Liver (tissue), 9 donors: ENCODE results near the gene RAB29. TPM values are rescaled to one million over a fixed set of nuclear protein-coding genes. Genes with fewer than 3 reads are reported as not detected.

Experiments used
- DNase-seq: peaks from one replicate; pipeline ENCODE4 v3.0.0-alpha.2; 2017; ENCODE audit warnings: low spot score
- H3K27ac ChIP-seq, 2 donors: one replicate each; pipeline ENCODE4 v1.7.0; 2013; ENCODE audit warnings: inconsistent platforms in 2 of 2, low read length in 2 of 2, control low read depth in 1 of 2, low read depth in 1 of 2, mild to moderate bottlenecking in 1 of 2
- H3K27me3 ChIP-seq, 4 donors: one replicate each; pipeline versions ENCODE4 v1.6.1 to v1.7.0; 2013; ENCODE audit warnings: low read length in 3 of 4, inconsistent platforms in 1 of 4, mild to moderate bottlenecking in 1 of 4, moderate library complexity in 1 of 4; ENCODE audit not compliant: control insufficient read depth in 4 of 4, insufficient read depth in 4 of 4
- H3K36me3 ChIP-seq, 4 donors: one replicate each; pipeline versions ENCODE4 v1.6.1 to v1.7.0; 2013; ENCODE audit warnings: low read length in 3 of 4, mild to moderate bottlenecking in 3 of 4, low read depth in 1 of 4, moderate library complexity in 1 of 4; ENCODE audit not compliant: control insufficient read depth in 4 of 4, insufficient read depth in 3 of 4
- H3K4me1 ChIP-seq, 4 donors: one replicate each; pipeline versions ENCODE4 v1.6.1 to v1.7.0; 2013; ENCODE audit warnings: low read length in 3 of 4, mild to moderate bottlenecking in 3 of 4, moderate library complexity in 1 of 4; ENCODE audit not compliant: control insufficient read depth in 4 of 4, insufficient read depth in 4 of 4
- H3K4me3 ChIP-seq, 3 donors: one replicate each; pipeline versions ENCODE4 v1.6.1 to v1.7.0; 2013; ENCODE audit warnings: low read length in 3 of 3, control low read depth in 1 of 3, low read depth in 1 of 3, mild to moderate bottlenecking in 1 of 3
- H3K9ac ChIP-seq, 2 donors: one replicate each; pipeline ENCODE4 v1.7.0; 2013; ENCODE audit warnings: low read length in 2 of 2, mild to moderate bottlenecking in 2 of 2, moderate library complexity in 2 of 2, control low read depth in 1 of 2, low read depth in 1 of 2
- H3K9me3 ChIP-seq, 4 donors: one replicate each; pipeline versions ENCODE4 v1.6.1 to v1.7.0; 2013; ENCODE audit warnings: low read length in 3 of 4; ENCODE audit not compliant: control insufficient read depth in 4 of 4
- ATF3 ChIP-seq: IDR thresholded peaks from 2 replicates; pipeline ENCODE4 v1.6.1; 2016; ENCODE audit warnings: antibody characterized with exemption
- CTCF ChIP-seq: fragments of 150-350 bp; IDR thresholded peaks from 2 replicates; pipeline ENCODE4 v1.5.1; 2017; ENCODE audit warnings: improper control_type of control experiment, low read depth, low read length; ENCODE audit not compliant: missing input control
- EGR1 ChIP-seq, 2 donors: IDR thresholded peaks; 2 replicates each; pipeline ENCODE4 v1.6.1; 2016 to 2018; ENCODE audit warnings: antibody characterized with exemption in 2 of 2, low read depth in 2 of 2
- FOXA1 ChIP-seq: IDR thresholded peaks from 2 replicates; pipeline ENCODE4 v1.6.1; 2016; ENCODE audit warnings: antibody characterized with exemption
- FOXA2 ChIP-seq: IDR thresholded peaks from 2 replicates; pipeline ENCODE4 v1.6.1; 2016; ENCODE audit warnings: antibody characterized with exemption
- GABPA ChIP-seq, 2 donors: IDR thresholded peaks in 1 of 2; conservative IDR thresholded peaks in 1 of 2; 2 replicates each; pipeline ENCODE4 v1.6.1; 2016; ENCODE audit warnings: antibody characterized with exemption in 2 of 2, mild to moderate bottlenecking in 1 of 2, moderate library complexity in 1 of 2
- HNF4A ChIP-seq, 2 donors: conservative IDR thresholded peaks; 2 replicates each; pipeline ENCODE4 v1.6.1; 2016; ENCODE audit warnings: antibody characterized with exemption in 2 of 2, mild to moderate bottlenecking in 2 of 2
- HNF4G ChIP-seq: IDR thresholded peaks from 2 replicates; pipeline ENCODE4 v1.6.1; 2016; ENCODE audit warnings: antibody characterized with exemption
- JUND ChIP-seq, 2 donors: IDR thresholded peaks; 2 replicates each; pipeline ENCODE4 v1.6.1; 2016; ENCODE audit warnings: antibody characterized with exemption in 2 of 2
- MAX ChIP-seq: IDR thresholded peaks from 2 replicates; pipeline ENCODE4 v1.6.1; 2016; ENCODE audit warnings: antibody characterized with exemption
- NR2F2 ChIP-seq: IDR thresholded peaks from 2 replicates; pipeline ENCODE4 v1.6.1; 2016; ENCODE audit warnings: antibody characterized with exemption
- RAD21 ChIP-seq, 2 donors: IDR thresholded peaks; 2 replicates each; pipeline ENCODE4 v1.6.1; 2016; ENCODE audit warnings: antibody characterized with exemption in 2 of 2, mild to moderate bottlenecking in 2 of 2
- REST ChIP-seq: IDR thresholded peaks from 2 replicates; pipeline ENCODE4 v1.6.1; 2016; ENCODE audit warnings: antibody characterized with exemption, mild to moderate bottlenecking
- RXRA ChIP-seq, 2 donors: IDR thresholded peaks; 2 replicates each; pipeline ENCODE4 v1.6.1; 2017 to 2018; ENCODE audit warnings: antibody characterized with exemption in 2 of 2, mild to moderate bottlenecking in 1 of 2
- SP1 ChIP-seq: IDR thresholded peaks from 2 replicates; pipeline ENCODE4 v1.6.1; 2018; ENCODE audit warnings: antibody characterized with exemption, mild to moderate bottlenecking
- TAF1 ChIP-seq: conservative IDR thresholded peaks from 2 replicates; pipeline ENCODE4 v1.6.1; 2016; ENCODE audit warnings: antibody characterized with exemption, mild to moderate bottlenecking
- YY1 ChIP-seq: IDR thresholded peaks from 2 replicates; pipeline ENCODE4 v1.6.1; 2016; ENCODE audit warnings: antibody characterized with exemption, mild to moderate bottlenecking
- ZBTB33 ChIP-seq: IDR thresholded peaks from 2 replicates; pipeline ENCODE4 v1.6.1; 2016; ENCODE audit warnings: antibody characterized with exemption
- whole genome bisulfite sequencing: extraction: QIAGEN DNeasy Blood & Tissue Kit; methylation state at CpG from one replicate; pipeline ENCODE4 v1.1.7; 2013; 5-methylcytosine and 5-hydroxymethylcytosine counted together
- polyA plus RNA-seq, 2 donors: library from polyadenylated mRNA; stranded (reverse) in 1 of 2; unstranded in 1 of 2; fragments of 200-250 nt in 1 of 2; fragments of >200 nt in 1 of 2; fragmentation: Nextera tagmentation in 1 of 2; extraction: Ambion mirVana in 1 of 2; gene quantifications; one replicate each; pipeline versions ENCODE4 v1.2.1 to v1.2.3, GENCODE V29; 2013 to 2015
- total RNA-seq, 2 donors: library from RNA; depleted of rRNA; stranded (reverse); fragments of >200 nt; gene quantifications; one replicate each; pipeline ENCODE4 v1.2.3, GENCODE V29; 2014
- donor health status: healthy.
- donor health status: healthy.
- donor health status: healthy.
- donor health status: healthy.
- donor health status: healthy.

RAB29 gene
- total and polyA plus RNA-seq, 4 donors = 11.0 to 25.0 (median 16.0) TPM

GRCh38 chr1:205749234-205750137 is 25.8 kb downstream of the RAB29 start:
- TF ChIP-seq SP1 (peak; percentile 88), GABPA (IDR thresholded peaks at IDR 0.05 in 1 of 2, conservative IDR thresholded peaks at IDR 0.05 in 1 of 2) (no peak), FOXA1 (peak; percentile 55), MAX (no peak), RAD21 (IDR thresholded peaks at IDR 0.05) (peak in 1 of 2 donors; percentile 18), FOXA2 (peak; percentile 22), EGR1 (IDR thresholded peaks at IDR 0.05; ENCODE audit: low read depth in 2 of 2) (peak; percentile 99), YY1 (peak; percentile 73), REST (peak; percentile 76), ZBTB33 (no peak), NR2F2 (peak; percentile 4), CTCF (no peak), HNF4A (conservative IDR thresholded peaks at IDR 0.05) (peak; percentile 36 to 57), TAF1 (no peak), HNF4G (peak; percentile 64), ATF3 (no peak), RXRA (IDR thresholded peaks at IDR 0.05) (peak; percentile 27 to 61), JUND (IDR thresholded peaks at IDR 0.05) (no peak)

More at GRCh38 chr1:205749234-205750137, 25.8 kb downstream of the RAB29 start:
- Histone ChIP-seq H3K4me3 (peak overlapping the region; percentile 87 to 99 (median 96)), H3K36me3 (no peaks in the 10 kb centered on the region), H3K9ac (peak overlapping the region; percentile 99), H3K4me1 (peaks cover 12 to 25% (median 21%) of the 10 kb centered on the region in 4 donors), H3K9me3 (no peaks in the 10 kb centered on the region), H3K27ac (peak overlapping the region; percentile 94 to 96), H3K27me3 (no peaks in the 10 kb centered on the region)
- under 1% methylated on average over 81 of the region's 81 CpGs for WGBS
- peak; percentile 91 for DNase-seq
